Measurements from ENCODE around the gene DYSF.

The DYSF gene

DNA sequence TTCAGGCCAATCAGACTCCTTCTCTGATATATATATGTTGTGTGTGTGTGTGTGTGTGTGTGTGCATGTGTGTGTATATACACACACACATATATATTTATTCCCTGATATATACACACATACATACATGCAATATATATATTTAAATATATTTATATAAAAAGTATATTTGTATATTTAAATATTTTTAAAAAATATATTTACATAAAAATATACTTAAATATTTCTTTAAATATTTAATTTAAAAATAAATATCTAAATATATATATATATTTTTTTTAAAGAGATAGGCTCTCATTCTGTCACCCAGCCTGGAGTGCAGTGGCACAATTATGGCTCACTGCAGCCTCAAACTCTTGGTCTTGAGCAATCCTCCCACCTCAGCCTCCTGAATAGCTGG, 281.3 kb downstream of the DYSF start:
- no peak for DNase-seq (ENCODE audit: low spot score)

DNA sequence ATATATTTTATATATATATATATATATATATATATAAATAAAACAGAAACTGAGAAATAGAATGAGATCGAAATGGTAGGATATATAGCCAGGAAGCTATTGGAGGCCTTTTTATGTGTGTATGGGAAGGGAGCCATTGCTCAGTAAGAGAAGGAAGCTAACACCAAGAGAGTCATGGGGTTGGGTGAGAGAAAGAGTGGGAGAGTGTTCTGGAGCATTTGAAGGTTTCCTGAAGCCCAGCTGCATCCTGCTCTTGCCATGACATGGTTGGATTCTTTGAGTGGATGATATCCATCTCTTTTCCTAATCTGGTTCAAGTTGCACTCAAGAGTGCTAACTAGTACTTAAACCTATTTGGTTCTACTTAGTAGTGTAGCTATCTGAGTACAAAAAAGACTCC, 282.3 kb downstream of the DYSF start:
- DNase-seq (ENCODE audit: low spot score) = no peak

Data from germinal center (tissue), 1 donor.